MCF 10A (cell line): Measurements from ENCODE around the gene PLEKHA4. TPM values are rescaled to one million over a fixed set of nuclear protein-coding genes. Genes with fewer than 3 reads are reported as not detected.
"Not testable (repeated sequence)": the region's sequence is repeated elsewhere in the genome, so short reads cannot be mapped to it uniquely, and the experiment has no call there.

ENCODE experiments used
- BruUV-seq: library from RNA; stranded (reverse); fragments of 400-500 nt; replicated peaks from 2 replicates; lab custom pipeline; 2021; lab: Mats Ljungman, UMichigan
- CTCF ChIA-PET: fragments of 300-600 bp; sonication (Branson Sonifier 250); formaldehyde crosslinking; extraction: SDS; loops from one replicate; lab custom pipeline; 2021; ENCODE audit warnings: antibody characterized with exemption, inconsistent platforms; lab: Yijun Ruan, JAX
- POLR2A ChIA-PET: fragments of 300-600, 350-650 bp; sonication (Branson Sonifier 250); formaldehyde crosslinking; extraction: SDS; loops from one replicate; lab custom pipeline; 2020; ENCODE audit warnings: antibody characterized with exemption, inconsistent platforms; lab: Yijun Ruan, JAX
- DNase-seq: peaks from one replicate; pipeline ENCODE4 v3.0.0-alpha.2; 2018; ENCODE audit not compliant: unreplicated experiment
- H3K27ac Mint-ChIP-seq: one replicate; pipeline ENCODE4 v1.8.0; 2022; ENCODE audit warnings: mild to moderate bottlenecking, low read depth, mixed read lengths; ENCODE audit not compliant: unreplicated experiment
- H3K27me3 Mint-ChIP-seq: one replicate; pipeline ENCODE4 v1.8.0; 2022; ENCODE audit warnings: mixed read lengths; ENCODE audit not compliant: insufficient read depth, unreplicated experiment
- H3K36me3 Mint-ChIP-seq: one replicate; pipeline ENCODE4 v1.8.0; 2022; ENCODE audit warnings: mild to moderate bottlenecking, moderate library complexity, mixed read lengths; ENCODE audit not compliant: insufficient read depth, unreplicated experiment
- H3K4me1 Mint-ChIP-seq: one replicate; pipeline ENCODE4 v1.8.0; 2022; ENCODE audit warnings: mixed read lengths; ENCODE audit not compliant: insufficient read depth, unreplicated experiment
- H3K4me3 Mint-ChIP-seq: one replicate; pipeline ENCODE4 v1.8.0; 2022; ENCODE audit warnings: mild to moderate bottlenecking, moderate library complexity, mixed read lengths; ENCODE audit not compliant: unreplicated experiment
- H3K9me3 Mint-ChIP-seq: one replicate; pipeline ENCODE4 v1.8.0; 2022; ENCODE audit warnings: mixed read lengths; ENCODE audit not compliant: unreplicated experiment
- intact Hi-C: fragments of 100-400 bp; cut with micrococcal nuclease; formaldehyde crosslinking; loops from 2 replicates; pipeline ENCODE4 v1.14.1; 2022
- total RNA-seq: library from RNA; stranded (reverse); gene quantifications from 2 replicates; pipeline ENCODE4 v1.2.3, GENCODE V29; 2022
- TF ChIP-seq, protein P1 (sequence below): fragments of 200-600 bp; IDR thresholded peaks from one replicate; pipeline ENCODE4 v1.8.0; 2022; ENCODE audit warnings: antibody characterized with exemption, mild to moderate bottlenecking; ENCODE audit not compliant: unreplicated experiment

Gene PLEKHA4
- total RNA-seq, 1 experiment from 2014 or later, result 11.9 TPM

- no peak overlapping the region for H3K4me3 Mint-ChIP-seq
- ChIA-PET CTCF (interaction anchor here (0.6 kb wide), 2 partner anchors 71 to 300 kb away, joined by 3 read pairs; no protein-coding TSS in a partner anchor), POLR2A (interaction anchor here (1.4 kb wide), 1 partner anchor 16 kb away, joined by 5 read pairs; the partner anchor contains the start of gene PPP1R15A)
- no peak overlapping the region for H3K27ac Mint-ChIP-seq
- no TSS peak for BruUV-seq
- DNase-seq, result no peak
- H3K36me3 Mint-ChIP-seq, result no peaks in the 10 kb centered on the region
- TF ChIP-seq, protein P1, sequence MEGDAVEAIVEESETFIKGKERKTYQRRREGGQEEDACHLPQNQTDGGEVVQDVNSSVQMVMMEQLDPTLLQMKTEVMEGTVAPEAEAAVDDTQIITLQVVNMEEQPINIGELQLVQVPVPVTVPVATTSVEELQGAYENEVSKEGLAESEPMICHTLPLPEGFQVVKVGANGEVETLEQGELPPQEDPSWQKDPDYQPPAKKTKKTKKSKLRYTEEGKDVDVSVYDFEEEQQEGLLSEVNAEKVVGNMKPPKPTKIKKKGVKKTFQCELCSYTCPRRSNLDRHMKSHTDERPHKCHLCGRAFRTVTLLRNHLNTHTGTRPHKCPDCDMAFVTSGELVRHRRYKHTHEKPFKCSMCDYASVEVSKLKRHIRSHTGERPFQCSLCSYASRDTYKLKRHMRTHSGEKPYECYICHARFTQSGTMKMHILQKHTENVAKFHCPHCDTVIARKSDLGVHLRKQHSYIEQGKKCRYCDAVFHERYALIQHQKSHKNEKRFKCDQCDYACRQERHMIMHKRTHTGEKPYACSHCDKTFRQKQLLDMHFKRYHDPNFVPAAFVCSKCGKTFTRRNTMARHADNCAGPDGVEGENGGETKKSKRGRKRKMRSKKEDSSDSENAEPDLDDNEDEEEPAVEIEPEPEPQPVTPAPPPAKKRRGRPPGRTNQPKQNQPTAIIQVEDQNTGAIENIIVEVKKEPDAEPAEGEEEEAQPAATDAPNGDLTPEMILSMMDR, result no peak
- no peaks in the 10 kb centered on the region for H3K27me3 Mint-ChIP-seq
- intact Hi-C loops, result no loop called here
- H3K4me1 Mint-ChIP-seq, result no peaks in the 10 kb centered on the region
- no peaks in the 10 kb centered on the region for H3K9me3 Mint-ChIP-seq
Observed at GRCh38 chr19:48887861-48888612, 19.6 kb upstream of the PLEKHA4 start.

DNA sequence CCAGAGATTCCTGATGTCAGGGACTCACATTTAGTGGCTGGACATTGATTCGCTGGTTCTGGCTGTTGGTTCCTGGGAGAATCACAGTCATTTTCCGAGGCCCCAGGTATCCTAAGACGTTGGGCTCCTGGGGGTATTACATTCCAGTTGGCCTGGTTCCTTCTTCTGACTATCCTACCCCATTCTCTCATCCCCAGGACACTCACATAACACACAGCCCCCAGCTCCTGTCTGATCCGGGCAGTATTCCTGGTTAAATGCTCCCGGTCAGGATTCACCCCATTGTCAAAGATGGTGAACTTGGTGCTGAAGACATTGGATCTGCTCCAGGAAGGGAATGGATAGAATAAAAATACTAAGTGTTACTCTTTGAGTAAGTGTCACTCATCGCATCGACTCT is 15.3 kb upstream of the PLEKHA4 start:
- no peak overlapping the region for H3K27ac Mint-ChIP-seq
- DNase-seq, result no peak
- no peaks in the 10 kb centered on the region for H3K4me1 Mint-ChIP-seq
- H3K9me3 Mint-ChIP-seq, result no peaks in the 10 kb centered on the region
- TF ChIP-seq, protein P1, result no peak
- no TSS peak for BruUV-seq
- no peaks in the 10 kb centered on the region for H3K27me3 Mint-ChIP-seq
- H3K4me3 Mint-ChIP-seq, result no peak overlapping the region
- intact Hi-C loops, result no loop called here
- peaks cover 37% of the 10 kb centered on the region for H3K36me3 Mint-ChIP-seq
- ChIA-PET CTCF (no interaction called here), POLR2A (interaction anchor here (1.2 kb wide), 1 partner anchor 12 kb away, joined by 3 read pairs; no protein-coding TSS in a partner anchor)

DNA sequence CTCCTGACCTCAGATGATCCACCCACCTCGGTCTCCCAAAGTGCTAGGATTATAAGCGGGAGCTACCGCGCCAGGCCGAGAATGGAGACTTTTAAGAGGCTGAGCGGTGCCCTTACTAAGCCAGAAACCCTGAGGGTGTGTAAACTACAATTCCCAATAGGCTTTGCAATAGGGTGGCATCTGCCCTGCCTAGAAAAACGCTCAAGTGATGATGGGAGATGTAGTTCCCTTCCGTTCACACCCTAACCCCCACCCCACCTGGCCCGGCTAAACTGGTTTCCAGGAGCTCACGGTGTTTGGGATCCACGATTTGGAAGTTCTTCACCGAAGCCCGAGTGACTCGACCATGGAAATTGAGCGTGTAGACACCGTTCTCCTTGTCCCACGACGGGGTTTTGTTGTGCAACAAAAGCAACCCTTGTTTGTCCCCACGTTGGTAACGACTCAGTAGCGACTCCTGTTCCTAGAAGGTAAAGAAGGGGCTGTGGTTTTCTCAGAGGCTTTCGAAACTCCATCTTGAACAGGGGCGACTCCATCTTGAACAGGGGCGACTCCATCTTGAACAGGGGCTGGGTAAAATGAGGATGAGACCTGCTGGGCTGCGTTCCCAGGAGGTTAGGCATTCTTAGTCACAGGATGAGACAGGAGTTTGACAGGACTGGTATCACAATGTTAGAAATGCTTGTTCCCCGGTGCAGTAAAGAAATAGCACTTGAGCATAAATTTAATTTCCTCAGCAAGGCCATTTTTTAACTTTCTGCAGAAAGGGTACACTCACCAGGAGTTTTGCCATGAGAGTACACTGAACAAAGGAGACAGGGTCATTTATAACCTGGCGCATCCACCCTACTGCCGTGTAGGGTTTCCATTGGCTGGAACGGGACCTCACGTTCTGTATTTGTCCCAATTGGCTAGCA is 13.6 kb upstream of the PLEKHA4 start:
- intact Hi-C loops, result no loop called here
- H3K36me3 Mint-ChIP-seq, result peaks cover 54% of the 10 kb centered on the region
- TF ChIP-seq, protein P1, result no peak
- DNase-seq, result no peak
- no peaks in the 10 kb centered on the region for H3K9me3 Mint-ChIP-seq
- no peaks in the 10 kb centered on the region for H3K27me3 Mint-ChIP-seq
- no peak overlapping the region for H3K27ac Mint-ChIP-seq
- H3K4me1 Mint-ChIP-seq, result no peaks in the 10 kb centered on the region
- no TSS peak for BruUV-seq
- H3K4me3 Mint-ChIP-seq, result no peak overlapping the region
- ChIA-PET POLR2A (interaction anchor here (2.1 kb wide), 1 partner anchor 10 kb away, joined by 14 read pairs; the partner anchor contains the start of gene PPP1R15A), CTCF (interaction anchor here (0.6 kb wide), 1 partner anchor 152 kb away, joined by 3 read pairs; no protein-coding TSS in a partner anchor)

- not testable (repeated sequence) for BruUV-seq, H3K9me3 Mint-ChIP-seq, DNase-seq, H3K27ac Mint-ChIP-seq, H3K4me3 Mint-ChIP-seq, H3K27me3 Mint-ChIP-seq
- H3K4me1 Mint-ChIP-seq, result peaks cover 12% of the 10 kb centered on the region
- H3K36me3 Mint-ChIP-seq, result peaks cover 77% of the 10 kb centered on the region
- CTCF ChIA-PET, result interaction anchor here (0.7 kb wide), 1 partner anchor 37 kb away, joined by 4 read pairs; no protein-coding TSS in a partner anchor
- POLR2A ChIA-PET, result interaction anchor here (1.6 to 2.1 kb wide), 2 partner anchors 7 to 20 kb away, joined by 7 to 14 read pairs; partner anchors contain the start of genes NUCB1 and PPP1R15A
- intact Hi-C loops, result loop anchor here (5.0 kb wide), 1 partner anchor 73 kb away; the partner anchor contains the start of gene BAX
Observed at GRCh38 chr19:48879696-48880095, 11.3 kb upstream of the PLEKHA4 start.
